Measurements from ENCODE around the gene DCT.

Gene DCT

DNA sequence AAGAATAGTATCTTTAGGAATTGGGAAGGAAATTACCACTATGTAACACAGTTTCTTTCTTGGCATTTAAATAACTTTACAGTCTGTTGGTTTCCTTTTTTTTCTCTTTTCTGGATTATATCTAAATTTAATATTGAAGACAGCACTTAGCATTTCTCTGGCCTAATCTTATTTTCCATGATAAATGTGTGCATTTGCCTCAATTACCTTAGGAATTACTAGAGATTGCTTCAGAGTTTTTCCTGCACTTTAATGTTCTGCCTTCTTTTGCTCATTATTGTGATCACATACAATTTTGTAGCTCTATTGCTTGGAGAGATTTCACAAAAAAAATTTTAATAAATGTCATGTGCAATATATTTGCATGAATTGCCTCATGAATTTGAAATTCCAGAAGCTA is 25.1 kb downstream of the DCT start:
- no peak for DNase-seq (ENCODE audit: low read depth)

DNA sequence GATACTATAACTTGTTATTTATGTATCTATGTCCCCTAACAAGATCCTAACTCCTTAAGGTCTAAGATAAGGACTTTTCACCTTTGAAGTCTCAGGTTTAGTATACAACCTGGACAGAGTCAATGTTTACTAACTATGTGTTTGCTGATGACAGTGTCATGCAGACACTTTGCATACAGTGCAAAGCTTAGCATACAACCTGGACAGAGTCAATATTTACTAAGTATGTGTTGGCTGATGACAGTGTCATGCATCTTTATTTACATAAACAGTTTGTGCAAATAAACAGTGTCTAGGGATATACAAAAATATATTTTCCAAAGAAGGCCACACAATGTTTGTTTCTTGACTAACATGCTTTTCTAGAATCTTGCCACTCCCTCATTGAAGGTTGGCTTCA is 34.7 kb downstream of the DCT start:
- DNase-seq (ENCODE audit: low read depth), result no peak

DNA sequence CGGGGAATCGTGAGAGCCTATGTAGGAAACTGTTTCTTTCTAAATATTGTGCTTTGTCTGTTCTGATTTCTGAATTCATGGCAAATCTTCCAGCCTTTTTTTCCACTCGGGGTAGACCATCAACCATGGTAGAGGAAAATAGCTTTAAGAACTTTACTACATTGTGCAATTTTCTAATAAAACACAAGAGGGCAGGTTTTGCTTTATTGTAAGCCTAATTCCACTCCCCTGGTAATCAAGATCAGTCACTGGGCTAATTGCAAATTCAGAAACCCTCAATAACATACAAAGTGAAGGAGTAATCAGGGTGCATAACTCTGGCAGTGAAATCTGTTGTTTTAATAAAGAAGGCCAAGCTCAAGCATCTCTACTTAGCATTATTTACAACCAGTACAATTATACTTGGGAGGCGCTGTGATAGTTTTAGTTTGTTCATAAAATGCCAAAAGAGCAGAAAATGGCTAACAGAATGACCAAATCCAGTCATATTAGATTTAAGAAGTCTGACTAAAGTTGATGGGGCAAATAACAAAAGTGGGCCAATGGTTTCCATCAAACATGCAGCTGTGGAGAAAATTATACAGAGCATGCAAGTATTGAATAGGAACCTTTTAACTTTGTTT is 43.8 kb downstream of the DCT start:
- DNase-seq (ENCODE audit: low read depth), result no peak

DNA sequence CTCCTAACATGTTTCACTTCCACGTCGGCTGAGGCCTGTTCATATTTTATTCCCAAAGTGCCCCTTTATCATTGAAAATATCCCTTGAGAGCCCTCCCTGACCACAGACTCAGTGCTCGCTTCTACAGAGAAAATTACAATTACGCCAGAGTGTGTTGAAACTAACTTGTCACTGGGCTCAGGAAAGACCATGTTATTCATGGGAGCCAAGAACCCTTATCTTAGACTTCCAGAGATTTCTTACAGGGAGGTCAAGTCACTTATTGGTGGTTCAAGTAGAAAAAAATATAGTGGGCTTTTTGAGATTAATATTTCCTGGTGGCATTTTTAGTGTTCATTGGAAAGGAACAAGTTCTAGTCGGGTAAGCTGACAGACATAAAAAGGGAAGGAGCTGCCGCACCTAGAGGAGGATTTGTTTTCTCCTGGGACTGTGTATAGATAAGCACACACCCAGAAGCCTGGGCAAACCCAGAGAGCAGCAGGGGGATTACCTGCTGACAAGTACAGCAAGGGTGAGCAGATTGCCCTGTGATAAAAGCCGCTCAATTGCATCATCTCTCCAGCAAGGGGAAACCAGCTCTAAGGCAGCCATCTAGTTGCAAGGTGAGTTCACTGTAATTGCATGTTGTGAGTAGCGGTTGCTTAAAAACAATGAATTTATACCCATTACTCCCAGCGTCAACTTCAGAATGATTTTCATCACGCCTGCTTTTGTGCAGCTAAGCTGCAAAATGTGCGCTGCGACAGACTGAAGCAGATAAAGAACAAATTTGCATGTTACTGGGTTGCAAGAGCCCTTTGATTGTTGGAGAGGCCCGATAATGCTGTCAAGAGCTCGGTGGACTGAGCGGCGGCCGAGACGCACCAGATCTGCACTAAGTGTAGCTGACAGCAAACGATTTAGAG is 46.2 kb downstream of the DCT start:
- DNase-seq (ENCODE audit: low read depth), result no peak

DNA sequence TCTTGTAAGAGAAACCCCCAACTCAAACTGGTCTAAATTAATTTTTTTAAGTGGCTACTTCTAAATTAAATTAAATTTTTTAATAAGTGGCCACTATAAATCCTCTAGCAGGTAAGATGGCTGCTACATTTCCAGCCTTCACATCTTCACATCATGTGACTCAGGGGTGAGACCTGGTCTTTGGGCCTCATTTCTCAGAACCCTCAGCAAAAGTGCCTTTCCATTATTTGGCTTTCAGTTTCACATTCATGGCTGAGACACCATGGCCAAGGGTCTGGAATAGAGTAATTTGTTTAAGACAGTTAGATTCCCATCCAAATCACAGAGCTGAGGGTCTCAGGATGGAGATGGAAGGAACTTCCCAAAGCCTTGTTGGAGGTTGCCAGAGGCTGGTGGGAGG is 47.5 kb downstream of the DCT start:
- no peak for DNase-seq (ENCODE audit: low read depth)

DNA sequence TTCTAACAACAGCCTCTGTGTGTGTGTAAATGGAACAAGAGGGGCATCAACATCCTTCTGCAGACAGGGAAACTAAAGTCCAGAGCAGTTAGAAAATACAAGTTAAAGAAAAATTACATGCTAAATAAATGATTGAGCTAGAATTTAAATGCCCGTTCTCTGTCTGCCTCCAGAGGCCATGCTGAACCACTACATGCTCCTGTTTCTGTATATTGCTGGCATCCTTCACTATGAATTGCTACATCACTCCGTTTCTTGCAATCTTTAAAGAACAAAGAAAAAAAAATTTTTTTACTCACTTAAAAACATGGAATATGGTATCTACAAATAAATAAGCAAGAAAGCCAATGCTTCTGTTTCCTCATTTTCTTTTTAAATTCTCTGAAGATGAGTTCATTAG is 47.9 kb downstream of the DCT start:
- no peak for DNase-seq (ENCODE audit: low read depth)

DNA sequence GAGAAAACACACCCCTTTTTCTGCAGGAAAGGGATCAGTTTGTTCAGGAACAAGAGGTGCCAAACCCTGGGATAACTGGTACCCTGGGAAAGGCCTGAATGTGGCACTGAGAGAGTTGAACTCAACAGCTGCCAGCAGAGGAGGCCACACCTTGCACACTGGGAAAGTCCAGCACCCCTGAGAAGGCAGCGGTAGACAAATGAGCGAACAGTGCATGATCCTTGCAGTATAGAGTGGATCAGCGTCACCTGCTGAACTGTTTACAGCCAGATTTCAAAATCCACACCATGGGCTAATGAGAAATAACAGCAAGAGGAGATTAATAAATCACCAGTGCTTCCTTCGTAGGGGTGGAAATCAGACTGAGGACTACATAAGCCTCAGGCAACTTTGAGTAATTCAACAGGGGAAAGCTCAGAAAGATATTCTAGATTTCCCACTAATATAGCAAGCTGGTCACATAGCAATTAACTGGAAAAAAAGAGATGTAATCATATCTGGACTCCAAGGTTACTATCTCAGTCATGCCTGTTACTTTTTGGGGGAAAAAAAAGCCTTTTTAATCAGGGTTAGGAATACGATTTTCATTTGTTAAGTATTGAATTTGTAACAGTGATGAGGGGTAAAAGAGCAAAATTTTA is 52.0 kb downstream of the DCT start:
- DNase-seq (ENCODE audit: low read depth), result no peak

DNA sequence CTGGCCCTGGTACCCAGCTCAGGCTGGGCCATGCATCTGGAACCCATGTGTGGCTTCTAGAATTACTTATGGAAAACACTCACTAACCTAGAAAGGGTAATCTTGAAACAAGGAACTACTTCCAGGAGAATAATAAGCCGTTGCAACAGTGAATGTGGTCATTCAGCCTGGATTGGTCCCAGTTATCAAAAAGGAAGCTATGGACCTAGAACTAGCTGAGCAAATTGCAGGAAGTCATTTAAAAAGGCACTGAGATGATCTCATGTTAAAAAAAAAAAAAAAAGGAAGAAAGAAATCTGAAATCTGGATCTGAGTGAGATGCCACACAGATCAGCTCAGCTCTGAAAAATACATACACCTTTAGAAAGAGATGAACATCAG is 59.6 kb downstream of the DCT start:
- DNase-seq (ENCODE audit: low read depth), result no peak

DNA sequence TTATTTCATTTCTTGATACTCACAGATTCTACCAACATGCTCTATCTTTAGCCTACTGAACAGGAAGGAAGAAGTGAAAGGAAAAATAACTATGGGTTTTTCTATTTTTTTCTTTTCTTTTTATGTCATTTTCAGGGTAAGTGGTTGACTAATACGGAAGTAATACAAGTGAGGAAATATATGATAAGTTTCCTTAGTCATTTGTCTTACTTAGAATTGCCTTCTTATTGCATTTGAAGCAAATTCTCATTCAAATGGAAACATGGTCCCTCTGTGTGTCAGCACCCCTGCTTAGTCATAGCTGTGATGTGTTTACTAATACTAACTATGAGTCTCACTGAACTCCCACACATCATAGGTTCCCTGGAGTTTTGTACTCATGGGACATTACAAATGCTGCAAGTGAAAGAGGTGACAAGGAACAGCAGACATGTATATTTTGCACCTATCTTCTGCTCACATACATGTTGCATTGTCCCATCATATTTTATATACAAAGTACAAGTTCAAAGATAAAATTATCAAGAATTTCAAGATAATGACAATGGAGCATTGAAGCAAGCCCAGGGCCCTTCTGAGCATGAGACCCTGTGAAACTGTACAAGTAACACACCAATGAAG is 60.1 kb downstream of the DCT start:
- no peak for DNase-seq (ENCODE audit: low read depth)

DNA sequence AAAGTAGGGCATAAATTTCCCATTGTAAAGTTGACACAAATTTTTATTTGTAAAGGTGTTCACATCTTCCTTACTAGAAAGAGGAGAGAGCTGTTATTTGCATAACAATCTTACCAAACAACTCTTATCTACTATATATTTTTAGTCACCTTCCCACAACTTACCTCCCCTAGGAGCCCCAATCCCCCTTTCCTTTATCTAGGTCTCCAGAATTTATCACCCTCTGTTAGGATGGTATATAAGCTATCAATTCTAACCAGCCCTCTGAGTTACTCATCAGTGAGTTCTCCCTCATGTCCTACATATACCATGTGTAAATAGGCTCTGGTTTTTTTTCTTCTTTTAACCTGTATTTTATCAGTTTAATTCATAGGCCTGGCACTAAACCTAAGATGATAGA is 62.2 kb downstream of the DCT start:
- DNase-seq (ENCODE audit: low read depth), result no peak

DNA sequence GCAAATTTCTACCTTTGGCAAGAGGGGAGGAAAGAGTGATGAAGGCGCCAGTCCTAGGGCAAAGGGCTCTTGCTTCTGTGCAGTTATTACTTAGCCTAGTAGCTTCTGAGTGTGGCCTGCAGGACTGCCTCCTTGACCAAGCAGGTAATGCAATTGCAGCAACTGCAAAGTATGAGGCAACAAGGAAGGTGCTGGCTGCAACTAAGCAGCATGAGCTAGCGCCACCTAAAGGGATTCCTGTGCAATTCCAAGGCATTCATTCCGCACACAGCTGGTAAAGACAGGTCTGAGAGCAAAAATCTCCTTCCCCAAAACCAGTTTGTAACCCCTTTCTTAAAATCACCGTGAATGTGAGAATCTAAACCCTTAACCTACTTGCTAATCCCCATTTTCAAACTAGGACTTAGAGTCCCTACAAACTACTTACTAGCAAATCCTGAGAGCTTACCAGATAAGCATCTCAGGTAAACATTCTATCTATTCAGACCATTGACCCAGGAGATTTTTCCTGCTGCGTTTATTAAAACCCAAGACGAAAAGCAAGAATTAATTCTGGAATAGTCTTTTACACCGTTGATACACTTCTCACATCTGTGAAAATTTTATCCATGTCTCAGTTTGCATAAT is 62.9 kb downstream of the DCT start:
- DNase-seq (ENCODE audit: low read depth), result no peak

DNA sequence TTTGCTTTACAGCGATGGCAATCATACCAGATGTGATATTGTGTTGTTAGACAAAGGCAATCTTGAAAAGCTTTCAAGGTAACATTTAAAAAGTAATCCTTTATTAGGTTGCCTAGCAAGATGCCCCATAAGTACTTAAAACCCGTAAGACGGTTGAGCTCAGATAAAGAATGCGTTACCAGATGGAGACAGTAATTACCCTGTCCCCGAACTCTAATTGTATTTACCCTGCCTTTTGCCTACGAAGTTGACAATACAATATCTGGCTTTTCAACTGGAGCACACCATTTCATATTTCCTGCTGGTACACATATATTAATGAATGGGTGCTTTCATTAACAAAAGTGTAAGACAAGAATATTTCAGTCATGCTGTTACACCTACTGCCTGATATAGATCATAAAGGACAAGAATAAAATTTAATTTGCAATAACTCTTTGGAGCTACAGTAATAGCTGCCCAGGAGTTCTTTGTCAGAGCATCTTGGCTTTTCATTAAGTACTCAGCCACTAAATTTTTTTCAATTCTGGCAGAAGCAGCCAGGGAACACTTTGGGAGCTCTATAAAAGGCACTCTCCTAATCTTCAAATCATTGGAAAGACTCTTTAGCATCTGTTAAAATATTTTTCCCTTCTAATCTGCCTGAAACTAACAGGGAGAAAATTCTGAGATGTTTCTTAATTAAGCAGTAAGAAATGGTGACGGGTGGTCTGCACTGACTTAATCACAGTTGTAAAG is 63.8 kb downstream of the DCT start:
- DNase-seq (ENCODE audit: low read depth), result no peak

DNA sequence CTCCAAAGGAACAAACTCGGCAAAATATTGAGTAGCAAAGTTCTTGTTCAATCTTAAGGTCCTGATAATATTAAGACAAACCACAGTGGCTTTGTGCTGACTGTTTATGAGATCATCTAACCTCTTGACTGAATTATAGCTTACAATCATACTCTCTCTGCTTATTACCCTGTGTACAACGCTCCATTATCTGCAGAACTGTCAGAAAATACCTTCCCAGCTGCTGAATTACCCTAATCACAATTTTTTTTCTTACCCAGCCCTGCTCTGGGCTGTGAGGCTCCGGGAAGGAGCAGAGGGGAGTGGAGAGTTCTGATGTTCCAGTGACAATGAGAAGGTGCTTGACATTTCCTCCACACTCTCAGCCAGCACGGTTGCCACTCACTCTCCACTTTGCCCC is 64.8 kb downstream of the DCT start:
- no peak for DNase-seq (ENCODE audit: low read depth)

DNA sequence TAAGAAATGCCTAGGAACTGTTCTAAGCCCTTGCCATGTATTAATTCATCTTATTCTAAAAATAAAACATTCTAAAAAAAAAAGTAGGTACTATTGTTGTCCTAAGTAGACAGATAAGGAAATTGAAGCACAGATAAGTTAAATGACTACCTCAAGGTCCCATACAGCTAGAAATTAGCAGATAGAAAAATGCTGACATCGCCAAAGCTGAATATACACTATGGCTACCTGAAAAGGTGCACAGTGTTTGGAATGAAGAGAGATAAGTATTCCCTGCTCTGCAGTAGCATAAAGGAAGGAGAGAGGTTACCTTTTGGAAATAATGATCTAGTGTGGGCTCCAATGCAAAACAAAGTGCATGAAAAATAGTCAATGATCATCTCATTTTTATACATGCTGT is 65.3 kb downstream of the DCT start:
- DNase-seq (ENCODE audit: low read depth), result no peak

DNA sequence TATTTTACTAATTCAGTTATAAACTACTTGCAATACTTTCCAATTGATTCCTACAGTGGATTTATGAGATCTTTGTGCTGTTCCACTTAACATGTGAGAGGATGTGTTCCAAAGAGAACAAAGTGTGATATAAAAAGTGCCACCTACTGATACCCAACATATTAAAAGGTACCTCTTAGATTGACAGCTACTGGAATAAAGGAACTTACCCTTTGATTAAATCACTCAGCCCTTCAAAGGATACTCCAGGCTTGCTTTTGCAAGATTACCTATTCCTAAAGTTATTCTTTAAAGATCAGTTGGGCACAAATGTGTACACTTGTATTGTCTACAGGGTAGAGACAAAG is 65.9 kb downstream of the DCT start:
- DNase-seq (ENCODE audit: low read depth), result no peak

DNA sequence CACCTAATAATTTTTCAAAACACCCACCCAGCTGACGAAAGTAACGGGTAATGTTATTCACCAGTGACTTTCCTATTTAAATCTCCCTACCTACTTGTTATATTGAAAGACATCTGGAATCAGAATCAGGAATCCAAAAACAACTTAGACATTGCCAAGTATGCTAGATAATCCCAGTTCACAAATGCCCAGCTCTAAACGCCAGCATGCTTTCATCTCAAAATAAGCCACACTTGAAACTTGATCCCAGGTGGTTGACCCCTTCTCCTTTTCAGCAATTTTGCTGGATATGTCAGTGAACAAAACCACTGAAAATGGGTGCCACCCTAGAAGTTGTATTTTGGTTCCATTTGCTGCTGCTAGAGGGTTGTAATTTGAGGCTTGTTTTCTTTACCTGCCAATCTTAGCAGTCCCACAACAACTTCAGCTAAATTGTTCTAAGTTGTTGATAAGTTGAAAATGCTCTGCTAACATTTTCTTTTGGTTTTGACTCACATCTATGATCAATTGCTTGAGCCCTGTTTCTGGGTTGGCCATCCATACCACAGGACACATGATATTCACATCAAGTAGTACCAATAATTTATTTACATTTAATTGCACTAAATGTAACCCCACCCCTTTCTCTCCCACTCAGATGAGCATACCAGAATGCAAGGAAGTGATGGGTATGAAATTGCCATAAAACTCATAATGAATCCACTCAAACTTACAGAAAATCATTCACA is 66.4 kb downstream of the DCT start:
- no peak for DNase-seq (ENCODE audit: low read depth)

DNA sequence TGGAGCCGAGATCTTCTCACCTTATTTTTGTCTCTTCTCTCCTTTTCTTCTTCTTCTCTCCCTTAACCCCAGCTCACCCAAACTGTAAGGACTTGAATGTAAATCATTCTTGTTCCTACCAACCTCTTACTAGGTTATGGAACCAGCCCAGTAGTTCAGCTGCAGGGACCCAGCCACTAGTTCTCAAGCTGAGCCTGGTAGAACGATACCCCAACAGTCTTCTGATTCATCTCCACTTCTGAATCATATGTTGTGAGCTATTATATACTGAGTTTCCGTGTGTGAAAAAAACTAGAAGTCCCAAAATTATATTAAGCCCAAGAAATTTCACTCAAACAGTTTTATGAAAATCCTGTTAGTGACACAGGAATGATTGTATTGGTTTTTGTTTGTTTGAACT is 67.7 kb downstream of the DCT start:
- no peak for DNase-seq (ENCODE audit: low read depth)

DNA sequence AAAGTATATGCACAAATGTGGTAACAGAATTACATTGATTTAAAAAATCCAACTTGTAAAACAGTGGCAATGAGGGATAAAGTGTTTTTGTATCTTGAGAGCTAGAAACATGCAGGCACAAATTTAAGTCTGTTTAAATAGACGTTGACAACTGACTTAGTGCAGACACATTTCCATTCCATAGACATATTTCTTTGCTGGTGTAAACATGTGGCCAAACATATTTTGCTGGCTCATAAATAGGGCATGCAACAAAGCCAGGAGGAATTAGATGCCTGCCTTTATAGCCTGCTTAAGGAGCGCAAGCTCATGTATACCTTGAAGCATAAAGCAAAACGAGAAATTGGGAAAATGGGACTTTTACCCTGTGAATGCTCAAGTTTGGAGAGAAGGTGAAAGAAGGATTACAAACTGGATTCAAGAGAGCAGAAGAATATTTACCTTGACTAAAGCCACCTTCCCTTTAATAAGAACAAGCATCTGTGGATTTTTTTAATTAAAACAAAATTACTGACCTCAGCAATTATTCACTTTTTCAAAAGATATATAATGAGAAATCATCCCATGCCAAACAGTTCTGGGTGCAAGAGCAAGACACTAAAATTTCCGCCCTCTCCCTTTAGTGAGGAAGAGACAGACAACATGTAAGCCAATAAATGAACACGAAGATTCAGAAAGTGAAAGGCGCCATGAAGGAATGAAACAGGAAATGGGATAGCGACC is 71.0 kb downstream of the DCT start:
- DNase-seq (ENCODE audit: low read depth), result no peak

DNA sequence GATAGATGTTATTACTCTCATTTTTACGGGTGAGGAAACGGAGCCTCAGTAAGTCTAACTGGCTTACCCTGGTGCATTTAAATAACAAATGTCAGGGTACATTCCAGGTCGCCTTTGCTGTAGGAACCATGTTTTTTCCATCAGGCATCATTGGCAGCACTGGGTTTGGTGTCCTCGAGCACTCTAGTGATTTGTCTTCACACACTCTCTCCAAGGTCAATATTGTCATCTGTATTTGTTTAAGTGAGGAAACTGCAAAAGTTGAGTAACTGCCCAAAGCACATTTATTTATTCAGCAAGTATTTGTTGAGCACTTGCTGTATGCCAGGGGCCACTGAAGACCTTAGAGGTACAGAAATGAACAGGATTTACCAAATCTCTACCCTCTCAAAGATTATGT is 78.6 kb downstream of the DCT start:
- no peak for DNase-seq (ENCODE audit: low read depth)

DNA sequence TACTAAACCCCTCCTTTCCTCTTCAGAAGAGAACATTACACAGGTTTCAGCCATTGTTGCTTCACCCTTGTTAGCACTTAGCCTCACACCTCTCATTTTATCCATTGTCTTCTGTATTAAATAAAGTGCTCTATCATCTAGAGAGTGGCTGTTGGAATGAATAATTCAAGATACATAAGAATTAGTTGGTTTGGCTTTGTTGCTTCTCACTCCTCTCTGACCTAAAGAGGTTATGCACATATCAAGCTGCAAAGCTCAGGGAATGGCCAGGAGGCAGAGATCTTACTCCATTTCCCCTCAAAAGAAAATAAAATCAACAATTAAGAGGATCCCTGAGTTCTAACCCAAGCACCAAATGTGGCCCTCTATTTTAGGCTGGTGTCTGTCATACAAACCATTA is 79.7 kb downstream of the DCT start:
- no peak for DNase-seq (ENCODE audit: low read depth)

DNA sequence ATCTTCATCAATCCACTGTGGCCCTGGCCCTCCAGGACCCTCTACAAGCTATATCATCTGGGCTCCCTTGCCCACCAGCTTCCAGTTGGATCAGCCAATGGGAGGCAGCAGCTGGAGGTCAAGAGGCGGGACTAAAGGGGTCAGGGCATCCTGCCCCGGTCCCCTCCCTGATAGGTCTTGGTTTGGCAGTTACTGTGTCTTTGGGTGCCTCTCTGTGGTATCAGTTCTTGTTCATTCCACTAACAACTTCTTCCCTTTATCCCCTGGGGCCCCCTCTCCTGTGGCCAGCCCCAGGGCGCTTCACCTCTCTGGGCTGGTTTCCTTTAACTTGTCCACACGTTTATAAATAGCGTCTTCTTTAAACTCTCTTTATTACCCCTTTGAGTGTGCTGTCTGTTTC is 83.6 kb downstream of the DCT start:
- no peak for DNase-seq (ENCODE audit: low read depth)
